Measurements from ENCODE around the gene PI16. TPM values are rescaled to one million over a fixed set of nuclear protein-coding genes. Genes with fewer than 3 reads are reported as not detected.

The PI16 gene
- total and polyA plus RNA-seq, 4 donors: 0.12 to 0.25 (median 0.24) TPM; not detected in 1

DNA sequence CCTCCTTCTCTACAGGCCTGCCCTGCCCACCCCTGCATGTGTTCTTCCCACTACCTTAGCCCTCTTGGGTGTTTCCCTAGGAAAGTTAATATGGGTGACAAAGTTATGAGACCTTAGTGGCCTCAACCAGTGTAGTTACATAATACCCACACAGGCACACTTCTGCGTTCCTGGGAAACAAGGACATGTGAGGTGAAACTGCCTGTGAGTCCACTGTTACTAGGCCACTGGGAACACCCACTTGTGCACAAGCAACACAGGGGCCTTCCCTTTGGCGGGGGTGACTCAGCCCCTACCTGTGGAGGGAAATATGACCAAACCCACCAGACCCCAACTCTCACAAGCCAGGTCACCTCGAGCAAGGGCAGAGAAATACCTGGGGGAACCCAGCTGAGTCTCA lies 12.8 kb downstream of the PI16 start:
- Histone ChIP-seq H3K27ac (ENCODE audit: low read depth in 1 of 2, low read length in 2 of 2) (no peak overlapping the region), H3K27me3 (ENCODE audit: control insufficient read depth in 4 of 4, insufficient read depth in 4 of 4, low read length in 3 of 4) (no peaks in the 10 kb centered on the region), H3K9me3 (ENCODE audit: control insufficient read depth in 4 of 4, low read length in 3 of 4) (no peaks in the 10 kb centered on the region), H3K4me3 (ENCODE audit: low read depth in 1 of 3, low read length in 3 of 3) (no peak overlapping the region), H3K36me3 (ENCODE audit: control insufficient read depth in 4 of 4, insufficient read depth in 3 of 4, low read depth in 1 of 4, low read length in 3 of 4) (peaks cover 29 to 50% (median 38%) of the 10 kb centered on the region in 4 donors), H3K4me1 (ENCODE audit: control insufficient read depth in 4 of 4, insufficient read depth in 4 of 4, low read length in 3 of 4) (no peaks in the 10 kb centered on the region), H3K9ac (ENCODE audit: low read depth in 1 of 2, low read length in 2 of 2) (no peak overlapping the region)
- TF ChIP-seq, protein P1, sequence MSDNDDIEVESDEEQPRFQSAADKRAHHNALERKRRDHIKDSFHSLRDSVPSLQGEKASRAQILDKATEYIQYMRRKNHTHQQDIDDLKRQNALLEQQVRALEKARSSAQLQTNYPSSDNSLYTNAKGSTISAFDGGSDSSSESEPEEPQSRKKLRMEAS (IDR thresholded peaks at IDR 0.05): no peak
- TF ChIP-seq HNF4G (IDR thresholded peaks at IDR 0.05) (no peak), FOXA1 (IDR thresholded peaks at IDR 0.05) (no peak), NR2F2 (IDR thresholded peaks at IDR 0.05) (no peak), SP1 (IDR thresholded peaks at IDR 0.05) (no peak), YY1 (IDR thresholded peaks at IDR 0.05) (no peak), RXRA (IDR thresholded peaks at IDR 0.05) (no peak), EGR1 (IDR thresholded peaks at IDR 0.05; ENCODE audit: low read depth in 2 of 2) (no peak), HNF4A (conservative IDR thresholded peaks at IDR 0.05) (no peak)
- TF ChIP-seq, protein P2, sequence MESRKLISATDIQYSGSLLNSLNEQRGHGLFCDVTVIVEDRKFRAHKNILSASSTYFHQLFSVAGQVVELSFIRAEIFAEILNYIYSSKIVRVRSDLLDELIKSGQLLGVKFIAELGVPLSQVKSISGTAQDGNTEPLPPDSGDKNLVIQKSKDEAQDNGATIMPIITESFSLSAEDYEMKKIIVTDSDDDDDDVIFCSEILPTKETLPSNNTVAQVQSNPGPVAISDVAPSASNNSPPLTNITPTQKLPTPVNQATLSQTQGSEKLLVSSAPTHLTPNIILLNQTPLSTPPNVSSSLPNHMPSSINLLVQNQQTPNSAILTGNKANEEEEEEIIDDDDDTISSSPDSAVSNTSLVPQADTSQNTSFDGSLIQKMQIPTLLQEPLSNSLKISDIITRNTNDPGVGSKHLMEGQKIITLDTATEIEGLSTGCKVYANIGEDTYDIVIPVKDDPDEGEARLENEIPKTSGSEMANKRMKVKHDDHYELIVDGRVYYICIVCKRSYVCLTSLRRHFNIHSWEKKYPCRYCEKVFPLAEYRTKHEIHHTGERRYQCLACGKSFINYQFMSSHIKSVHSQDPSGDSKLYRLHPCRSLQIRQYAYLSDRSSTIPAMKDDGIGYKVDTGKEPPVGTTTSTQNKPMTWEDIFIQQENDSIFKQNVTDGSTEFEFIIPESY (IDR thresholded peaks at IDR 0.05): no peak
- TF ChIP-seq, protein P3, sequence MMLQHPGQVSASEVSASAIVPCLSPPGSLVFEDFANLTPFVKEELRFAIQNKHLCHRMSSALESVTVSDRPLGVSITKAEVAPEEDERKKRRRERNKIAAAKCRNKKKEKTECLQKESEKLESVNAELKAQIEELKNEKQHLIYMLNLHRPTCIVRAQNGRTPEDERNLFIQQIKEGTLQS (IDR thresholded peaks at IDR 0.05): no peak
- TF ChIP-seq, protein P4, sequence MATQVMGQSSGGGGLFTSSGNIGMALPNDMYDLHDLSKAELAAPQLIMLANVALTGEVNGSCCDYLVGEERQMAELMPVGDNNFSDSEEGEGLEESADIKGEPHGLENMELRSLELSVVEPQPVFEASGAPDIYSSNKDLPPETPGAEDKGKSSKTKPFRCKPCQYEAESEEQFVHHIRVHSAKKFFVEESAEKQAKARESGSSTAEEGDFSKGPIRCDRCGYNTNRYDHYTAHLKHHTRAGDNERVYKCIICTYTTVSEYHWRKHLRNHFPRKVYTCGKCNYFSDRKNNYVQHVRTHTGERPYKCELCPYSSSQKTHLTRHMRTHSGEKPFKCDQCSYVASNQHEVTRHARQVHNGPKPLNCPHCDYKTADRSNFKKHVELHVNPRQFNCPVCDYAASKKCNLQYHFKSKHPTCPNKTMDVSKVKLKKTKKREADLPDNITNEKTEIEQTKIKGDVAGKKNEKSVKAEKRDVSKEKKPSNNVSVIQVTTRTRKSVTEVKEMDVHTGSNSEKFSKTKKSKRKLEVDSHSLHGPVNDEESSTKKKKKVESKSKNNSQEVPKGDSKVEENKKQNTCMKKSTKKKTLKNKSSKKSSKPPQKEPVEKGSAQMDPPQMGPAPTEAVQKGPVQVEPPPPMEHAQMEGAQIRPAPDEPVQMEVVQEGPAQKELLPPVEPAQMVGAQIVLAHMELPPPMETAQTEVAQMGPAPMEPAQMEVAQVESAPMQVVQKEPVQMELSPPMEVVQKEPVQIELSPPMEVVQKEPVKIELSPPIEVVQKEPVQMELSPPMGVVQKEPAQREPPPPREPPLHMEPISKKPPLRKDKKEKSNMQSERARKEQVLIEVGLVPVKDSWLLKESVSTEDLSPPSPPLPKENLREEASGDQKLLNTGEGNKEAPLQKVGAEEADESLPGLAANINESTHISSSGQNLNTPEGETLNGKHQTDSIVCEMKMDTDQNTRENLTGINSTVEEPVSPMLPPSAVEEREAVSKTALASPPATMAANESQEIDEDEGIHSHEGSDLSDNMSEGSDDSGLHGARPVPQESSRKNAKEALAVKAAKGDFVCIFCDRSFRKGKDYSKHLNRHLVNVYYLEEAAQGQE (IDR thresholded peaks at IDR 0.05): no peak
- WGBS: 74% methylated on average over 3 of the region's 3 CpGs
- no peak for DNase-seq (ENCODE audit: low spot score)

DNA sequence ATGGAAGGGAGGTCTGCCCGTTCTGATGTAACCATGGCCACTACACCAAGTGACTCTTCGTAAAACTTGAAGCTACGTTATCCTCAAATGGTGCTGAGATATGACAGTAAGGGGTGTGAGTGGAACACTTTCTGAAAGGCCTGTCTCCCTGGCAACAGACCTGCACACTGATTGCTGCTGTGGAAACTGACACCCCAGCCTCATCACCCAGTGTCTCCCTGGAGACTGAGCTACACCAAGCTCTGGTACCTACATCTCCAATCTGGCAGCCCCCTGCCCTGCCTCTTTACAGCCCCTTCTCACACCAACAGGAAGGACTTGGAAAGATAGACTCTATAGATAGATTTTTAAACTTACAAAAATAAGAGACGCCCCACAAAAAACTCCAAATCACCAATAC lies 13.2 kb downstream of the PI16 start:
- no peak overlapping the region for H3K4me3 ChIP-seq (ENCODE audit: low read depth in 1 of 3, low read length in 3 of 3)
- no peak for DNase-seq (ENCODE audit: low spot score)
- peaks cover 32 to 54% (median 43%) of the 10 kb centered on the region in 4 donors for H3K36me3 ChIP-seq (ENCODE audit: control insufficient read depth in 4 of 4, insufficient read depth in 3 of 4, low read depth in 1 of 4, low read length in 3 of 4)
- H3K4me1 ChIP-seq (ENCODE audit: control insufficient read depth in 4 of 4, insufficient read depth in 4 of 4, low read length in 3 of 4): no peaks in the 10 kb centered on the region
- no peaks in the 10 kb centered on the region for H3K9me3 ChIP-seq (ENCODE audit: control insufficient read depth in 4 of 4, low read length in 3 of 4)
- no peak overlapping the region for H3K27ac ChIP-seq (ENCODE audit: low read depth in 1 of 2, low read length in 2 of 2)
- no peak overlapping the region for H3K9ac ChIP-seq (ENCODE audit: low read depth in 1 of 2, low read length in 2 of 2)
- WGBS: 96% methylated on average over 4 of the region's 4 CpGs
- TF ChIP-seq, protein P2 (IDR thresholded peaks at IDR 0.05): no peak
- TF ChIP-seq FOXA2 (IDR thresholded peaks at IDR 0.05) (no peak), HNF4A (conservative IDR thresholded peaks at IDR 0.05) (no peak), HNF4G (IDR thresholded peaks at IDR 0.05) (no peak), JUND (IDR thresholded peaks at IDR 0.05) (no peak), TAF1 (conservative IDR thresholded peaks at IDR 0.05) (no peak), NR2F2 (IDR thresholded peaks at IDR 0.05) (no peak), EGR1 (IDR thresholded peaks at IDR 0.05; ENCODE audit: low read depth in 2 of 2) (no peak), FOXA1 (IDR thresholded peaks at IDR 0.05) (no peak), YY1 (IDR thresholded peaks at IDR 0.05) (no peak), RAD21 (IDR thresholded peaks at IDR 0.05) (no peak)
- TF ChIP-seq, protein P5, sequence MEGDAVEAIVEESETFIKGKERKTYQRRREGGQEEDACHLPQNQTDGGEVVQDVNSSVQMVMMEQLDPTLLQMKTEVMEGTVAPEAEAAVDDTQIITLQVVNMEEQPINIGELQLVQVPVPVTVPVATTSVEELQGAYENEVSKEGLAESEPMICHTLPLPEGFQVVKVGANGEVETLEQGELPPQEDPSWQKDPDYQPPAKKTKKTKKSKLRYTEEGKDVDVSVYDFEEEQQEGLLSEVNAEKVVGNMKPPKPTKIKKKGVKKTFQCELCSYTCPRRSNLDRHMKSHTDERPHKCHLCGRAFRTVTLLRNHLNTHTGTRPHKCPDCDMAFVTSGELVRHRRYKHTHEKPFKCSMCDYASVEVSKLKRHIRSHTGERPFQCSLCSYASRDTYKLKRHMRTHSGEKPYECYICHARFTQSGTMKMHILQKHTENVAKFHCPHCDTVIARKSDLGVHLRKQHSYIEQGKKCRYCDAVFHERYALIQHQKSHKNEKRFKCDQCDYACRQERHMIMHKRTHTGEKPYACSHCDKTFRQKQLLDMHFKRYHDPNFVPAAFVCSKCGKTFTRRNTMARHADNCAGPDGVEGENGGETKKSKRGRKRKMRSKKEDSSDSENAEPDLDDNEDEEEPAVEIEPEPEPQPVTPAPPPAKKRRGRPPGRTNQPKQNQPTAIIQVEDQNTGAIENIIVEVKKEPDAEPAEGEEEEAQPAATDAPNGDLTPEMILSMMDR (IDR thresholded peaks at IDR 0.05; ENCODE audit: low read depth, low read length, missing input control): no peak
- TF ChIP-seq, protein P3 (IDR thresholded peaks at IDR 0.05): no peak
- TF ChIP-seq, protein P4 (IDR thresholded peaks at IDR 0.05): no peak
- TF ChIP-seq, protein P1 (IDR thresholded peaks at IDR 0.05): no peak
- no peaks in the 10 kb centered on the region for H3K27me3 ChIP-seq (ENCODE audit: control insufficient read depth in 4 of 4, insufficient read depth in 4 of 4, low read length in 3 of 4)
